HG03442 (cell line): ENCODE data around the gene NUMB.
"Not testable (repeated sequence)": the region's sequence is repeated elsewhere in the genome, so short reads cannot be mapped to it uniquely, and the experiment has no call there.

Experiments
- ATAC-seq: cut with Tn5 transposase; IDR thresholded peaks from one replicate; pipeline ENCODE4 v1.9.1; 2021; ENCODE audit warnings: mild to moderate bottlenecking, moderate library complexity; ENCODE audit not compliant: unreplicated experiment

NUMB gene

DNA sequence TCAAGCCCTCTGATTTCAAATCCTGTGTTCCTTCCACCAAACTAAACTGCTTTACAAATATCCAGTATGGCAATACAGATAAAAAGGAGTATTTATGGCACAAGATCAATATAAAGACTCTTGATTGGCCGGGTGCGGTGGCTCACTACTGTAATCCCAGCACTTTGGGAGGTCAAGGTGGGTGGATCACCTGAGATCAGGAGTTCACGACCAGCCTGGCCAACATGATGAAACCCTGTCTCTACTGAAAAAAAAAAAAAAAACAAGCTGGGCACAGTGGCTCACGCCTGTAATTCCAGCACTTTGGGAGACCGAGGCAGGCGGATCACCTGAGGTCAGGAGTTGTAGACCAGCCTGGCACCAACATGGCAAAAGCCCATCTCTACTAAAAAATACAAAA is 35.3 kb downstream of the NUMB start:
- not testable (repeated sequence) for ATAC-seq

DNA sequence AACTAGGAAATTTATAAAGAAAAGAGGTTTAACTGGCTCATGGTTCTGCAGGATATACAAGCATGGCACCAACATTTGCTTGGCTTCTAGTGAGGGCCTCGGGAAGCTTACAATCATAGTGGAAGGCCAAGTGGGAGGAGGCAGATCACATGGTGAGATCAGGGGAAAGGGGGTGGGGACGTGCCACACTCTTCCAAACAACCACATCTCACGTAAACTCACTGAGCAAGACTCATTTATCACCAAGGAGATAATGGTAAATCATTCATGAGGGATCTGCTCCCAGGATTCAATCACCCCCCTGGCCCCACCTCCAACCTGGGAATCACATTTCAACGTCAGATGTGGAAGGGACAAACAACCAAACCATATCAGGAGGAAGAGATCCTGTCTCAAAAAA is 35.8 kb downstream of the NUMB start:
- no peak for ATAC-seq

DNA sequence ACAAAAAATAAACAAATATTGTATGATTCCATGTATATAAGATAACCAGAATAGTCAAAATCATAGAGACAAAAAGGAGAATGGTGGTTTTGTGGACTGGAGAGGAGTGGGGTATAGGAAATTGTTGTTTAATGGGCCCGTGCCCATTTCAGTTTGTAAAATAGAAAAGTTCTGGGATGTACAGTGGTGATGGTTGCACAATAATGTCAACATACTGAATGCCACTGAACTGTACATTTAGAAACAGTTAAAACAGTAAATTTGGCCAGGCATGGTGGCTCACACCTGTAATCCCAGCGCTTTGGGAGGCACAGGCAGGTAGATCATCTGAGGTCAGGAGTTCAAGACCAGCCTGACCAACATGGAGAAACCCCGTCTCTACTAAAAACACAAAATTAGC is 40.1 kb downstream of the NUMB start:
- ATAC-seq: no peak

DNA sequence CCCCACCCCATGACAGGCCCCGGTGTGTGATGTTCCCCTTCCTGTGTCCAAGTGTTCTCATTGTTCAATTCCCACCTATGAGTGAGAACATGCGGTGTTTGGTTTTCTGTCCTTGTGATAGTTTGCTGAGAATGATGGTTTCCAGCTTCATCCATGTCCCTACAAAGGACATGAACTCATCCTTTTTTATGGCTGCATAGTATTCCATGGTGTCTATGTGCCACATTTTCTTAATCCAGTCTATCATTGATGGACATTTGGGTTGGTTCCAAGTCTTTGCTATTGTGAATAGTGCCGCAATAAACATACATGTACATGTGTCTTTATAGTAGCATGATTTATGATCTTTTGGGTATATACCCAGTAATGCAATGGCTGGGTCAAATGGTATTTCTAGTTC is 52.1 kb downstream of the NUMB start:
- ATAC-seq: not testable (repeated sequence)

DNA sequence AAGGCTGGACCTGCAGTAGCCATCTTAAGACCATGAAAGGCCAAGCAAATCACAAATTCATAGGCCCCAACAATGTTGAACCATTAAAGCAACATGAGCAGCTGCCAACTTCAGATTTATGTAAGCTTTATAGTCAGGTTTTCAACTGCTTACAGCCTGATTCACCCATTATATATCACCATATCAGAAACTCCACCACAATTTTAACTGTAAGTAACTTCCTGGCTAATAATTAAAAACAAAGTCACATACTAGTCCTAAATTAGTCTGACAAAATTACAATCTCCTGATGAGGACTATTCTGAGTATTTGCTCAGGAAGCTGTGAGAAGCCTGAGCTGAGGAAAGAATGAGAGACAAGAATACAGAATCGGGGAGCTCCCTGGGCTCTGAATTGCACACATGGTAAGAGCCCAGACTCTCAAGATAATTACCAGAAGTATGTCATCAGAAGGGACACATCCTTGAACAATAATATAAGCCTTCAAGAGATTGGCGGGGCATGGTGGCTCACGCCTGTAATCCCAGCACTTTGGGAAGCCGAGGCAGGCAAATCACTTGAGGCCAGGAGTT is 55.1 kb downstream of the NUMB start:
- no peak for ATAC-seq

DNA sequence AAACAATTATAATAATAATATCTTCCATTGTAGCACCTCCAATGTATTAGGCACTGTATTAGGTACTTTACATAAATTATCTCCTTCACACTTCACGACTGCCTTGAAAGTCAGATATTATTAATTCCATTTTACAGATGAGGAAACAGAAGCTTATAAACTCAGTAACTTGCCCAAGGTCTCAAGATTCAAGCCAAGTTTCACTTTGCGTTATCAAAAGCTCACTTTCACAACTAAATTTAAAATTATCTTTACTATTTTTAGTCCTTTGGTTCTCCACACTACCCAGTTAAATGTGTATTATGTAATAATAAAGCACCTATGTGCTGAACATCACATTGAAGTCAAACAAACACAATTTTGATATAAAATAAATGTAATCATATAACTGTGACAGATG is 55.8 kb downstream of the NUMB start:
- ATAC-seq: no peak

DNA sequence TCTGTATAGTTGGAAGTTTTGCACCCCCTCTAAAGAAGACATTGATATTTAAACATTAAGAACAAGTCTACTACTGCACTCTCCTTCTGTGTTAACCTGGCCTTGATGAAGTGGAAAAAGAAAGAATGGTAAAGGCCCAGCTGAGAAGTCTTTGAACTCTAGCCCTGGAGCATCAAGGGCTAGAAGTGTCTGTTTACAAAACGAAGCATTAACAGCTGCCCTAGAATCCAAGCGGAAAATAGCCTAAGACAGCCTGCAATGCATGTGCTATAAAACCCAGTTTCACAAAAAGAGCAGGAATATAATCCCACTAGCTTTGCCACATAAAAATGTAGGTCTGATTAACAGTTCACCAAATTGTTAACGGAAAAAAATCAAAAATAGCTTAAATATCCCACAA is 60.5 kb downstream of the NUMB start:
- no peak for ATAC-seq

DNA sequence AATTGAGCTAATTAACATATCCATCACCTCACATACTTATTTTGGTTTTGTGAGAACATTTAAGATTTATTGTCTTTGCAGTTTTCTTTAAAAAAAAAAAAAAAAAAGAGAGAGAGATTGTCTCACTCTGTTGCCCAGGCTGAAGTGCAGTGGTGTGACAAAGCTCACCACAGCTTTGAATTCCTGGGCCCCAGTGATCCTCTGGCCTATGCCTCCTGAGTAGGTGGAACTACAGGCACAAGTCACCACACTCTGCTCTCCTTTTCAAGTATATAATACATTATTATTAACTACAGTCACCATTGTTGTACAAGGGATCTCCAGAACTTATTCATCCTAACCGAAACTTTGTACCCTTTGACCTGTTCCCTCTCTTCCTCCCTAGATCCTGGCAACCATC is 64.0 kb downstream of the NUMB start:
- ATAC-seq: no peak

DNA sequence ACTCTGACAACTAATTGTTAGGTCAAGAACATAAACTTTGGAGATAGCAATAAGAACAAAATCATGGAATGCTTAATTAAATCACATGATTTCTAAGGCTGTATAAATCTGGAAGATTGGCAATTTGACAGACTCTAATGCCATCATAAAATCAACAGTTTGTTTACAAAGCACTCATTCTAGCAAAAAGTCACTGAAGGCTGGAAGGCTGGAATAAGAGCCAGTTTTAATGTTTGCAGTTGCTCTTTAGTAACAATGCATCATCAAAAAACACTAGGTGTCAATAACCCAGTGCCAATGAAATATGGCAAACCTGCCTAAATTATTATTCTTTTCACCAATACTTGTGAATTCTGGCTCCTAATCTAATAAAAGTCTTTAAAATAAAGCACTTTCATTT is 65.0 kb downstream of the NUMB start:
- no peak for ATAC-seq

DNA sequence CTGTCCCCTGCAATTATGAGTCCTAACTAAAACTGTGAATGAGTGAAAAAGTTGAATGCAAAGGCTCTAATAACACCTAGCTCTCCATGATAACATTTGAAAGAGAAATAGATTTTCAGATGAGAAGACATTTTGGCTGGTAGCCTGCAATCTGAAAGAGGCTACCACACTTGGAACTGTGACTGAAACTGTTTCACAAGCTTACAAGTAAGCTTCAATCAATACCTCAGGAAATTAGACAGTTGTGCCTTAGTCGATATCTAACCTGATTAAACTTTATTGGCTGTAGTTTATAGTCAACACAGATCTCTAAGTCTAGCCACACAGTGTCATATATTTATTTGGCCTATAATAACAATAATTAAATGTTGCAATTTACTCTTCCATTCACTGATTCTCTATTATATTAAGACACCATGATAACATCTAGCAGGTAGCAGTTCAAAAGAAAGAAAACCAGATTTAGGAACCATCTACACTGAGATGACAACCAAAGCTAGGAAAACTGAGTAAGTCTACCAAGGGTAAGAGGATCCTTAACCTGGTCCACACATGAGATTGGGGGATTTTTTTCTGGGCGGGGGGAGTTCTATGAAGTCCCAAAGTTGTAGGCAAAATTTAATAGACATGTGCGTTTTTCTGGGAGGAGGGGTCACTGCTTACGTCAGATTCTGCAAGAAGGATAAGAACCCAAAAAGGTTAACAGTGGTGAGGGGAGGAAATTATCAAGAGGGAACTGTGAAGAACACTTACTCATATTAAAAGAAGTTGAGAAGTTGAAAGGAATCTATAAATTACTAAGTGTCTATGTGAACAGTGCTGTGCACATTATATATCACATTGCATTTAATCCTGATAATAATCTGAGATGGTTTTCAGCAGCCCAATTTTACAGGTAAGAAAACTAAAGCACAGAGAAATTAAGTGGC is 65.8 kb downstream of the NUMB start:
- ATAC-seq: no peak

DNA sequence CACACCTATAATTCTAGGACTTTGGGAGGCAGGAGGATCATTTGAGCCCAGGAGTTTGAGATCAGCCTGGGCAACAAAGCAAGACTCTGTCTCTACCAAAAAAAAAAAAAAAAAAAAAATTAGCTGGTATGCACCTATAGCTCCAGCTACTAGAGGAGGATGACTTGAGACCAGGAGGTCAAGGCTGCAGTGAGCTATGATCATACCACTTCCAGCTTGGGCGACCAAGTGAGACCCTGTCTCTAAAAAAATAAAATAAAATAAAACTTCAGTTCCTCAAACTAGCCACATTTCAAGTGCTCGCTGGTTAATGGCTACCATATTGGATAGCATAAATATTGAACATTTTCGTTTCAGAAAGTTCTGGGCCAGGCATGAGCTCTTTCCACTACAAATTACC is 70.5 kb downstream of the NUMB start:
- ATAC-seq: not testable (repeated sequence)

DNA sequence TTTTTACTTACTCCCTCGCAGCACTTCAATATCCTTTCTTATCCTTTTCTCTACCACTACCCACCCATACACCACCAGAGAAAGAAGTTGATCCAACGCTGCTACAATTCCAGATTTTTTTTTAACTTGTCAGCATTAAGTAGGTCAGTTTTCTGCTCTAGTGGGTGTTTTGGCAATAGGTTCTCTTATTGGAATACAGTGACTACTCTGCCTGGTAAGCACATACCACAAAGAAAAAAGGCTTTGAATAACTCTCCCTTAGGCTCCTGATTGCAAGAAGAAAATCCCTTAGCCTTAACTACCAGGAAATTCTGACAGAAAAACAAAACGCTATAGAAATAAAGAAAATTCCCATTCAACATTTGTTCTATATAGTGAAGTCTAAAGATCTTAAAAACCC is 72.0 kb downstream of the NUMB start:
- ATAC-seq: no peak

DNA sequence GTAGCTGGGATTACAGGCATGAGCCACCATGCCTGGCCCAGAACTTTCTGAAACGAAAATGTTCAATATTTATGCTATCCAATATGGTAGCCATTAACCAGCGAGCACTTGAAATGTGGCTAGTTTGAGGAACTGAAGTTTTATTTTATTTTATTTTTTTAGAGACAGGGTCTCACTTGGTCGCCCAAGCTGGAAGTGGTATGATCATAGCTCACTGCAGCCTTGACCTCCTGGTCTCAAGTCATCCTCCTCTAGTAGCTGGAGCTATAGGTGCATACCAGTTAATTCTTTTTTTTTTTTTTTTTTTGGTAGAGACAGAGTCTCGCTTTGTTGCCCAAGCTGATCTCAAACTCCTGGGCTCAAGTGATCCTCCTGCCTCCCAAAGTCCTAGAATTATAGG is 73.3 kb downstream of the NUMB start:
- ATAC-seq: not testable (repeated sequence)

DNA sequence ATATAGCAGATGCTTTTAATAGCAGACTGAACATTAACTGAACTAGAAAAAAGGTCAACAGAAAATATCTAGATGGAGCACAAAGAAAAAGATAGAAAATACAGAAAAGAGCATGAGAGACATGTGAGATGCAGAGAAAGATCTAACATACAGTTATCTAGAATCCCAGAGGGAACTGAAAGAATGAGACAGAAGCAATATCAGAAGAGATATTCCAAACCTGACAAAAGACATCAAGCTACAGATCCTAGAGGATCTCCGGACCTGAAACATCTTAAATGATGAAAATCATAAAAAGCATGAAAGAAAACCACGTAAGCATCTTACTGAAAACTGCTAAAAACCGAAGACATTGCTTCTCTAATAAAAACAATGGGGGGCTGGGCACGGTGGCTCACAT is 75.0 kb downstream of the NUMB start:
- no peak for ATAC-seq

DNA sequence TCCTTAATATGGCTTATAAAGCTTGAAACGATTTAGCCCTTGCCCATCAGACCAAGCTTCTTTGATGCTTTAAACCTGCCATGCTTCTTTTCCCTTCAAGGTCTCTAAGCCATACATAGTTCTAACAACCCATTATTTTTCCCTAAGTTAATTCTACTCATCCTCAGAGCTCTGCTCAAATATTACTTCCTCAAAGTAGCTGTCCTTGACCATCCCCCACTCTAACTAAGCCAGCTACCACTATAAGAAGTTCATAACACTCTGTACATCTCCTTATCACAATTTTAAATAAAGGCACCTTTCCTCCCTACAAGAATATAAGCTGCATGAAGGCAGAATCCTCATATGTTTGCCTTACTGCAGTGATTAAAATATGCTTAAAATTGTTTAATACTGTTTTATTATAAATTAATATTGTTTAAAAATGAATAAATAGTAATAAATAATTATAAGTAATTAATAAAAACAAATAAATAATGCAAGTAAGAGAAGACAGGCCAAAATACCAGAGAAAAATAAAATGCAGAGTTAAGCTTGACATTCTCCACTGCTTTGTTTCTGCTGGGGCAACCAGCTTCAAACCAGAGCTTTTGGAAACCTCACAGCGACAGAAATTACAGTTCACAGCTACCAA is 76.8 kb downstream of the NUMB start:
- ATAC-seq: no peak

DNA sequence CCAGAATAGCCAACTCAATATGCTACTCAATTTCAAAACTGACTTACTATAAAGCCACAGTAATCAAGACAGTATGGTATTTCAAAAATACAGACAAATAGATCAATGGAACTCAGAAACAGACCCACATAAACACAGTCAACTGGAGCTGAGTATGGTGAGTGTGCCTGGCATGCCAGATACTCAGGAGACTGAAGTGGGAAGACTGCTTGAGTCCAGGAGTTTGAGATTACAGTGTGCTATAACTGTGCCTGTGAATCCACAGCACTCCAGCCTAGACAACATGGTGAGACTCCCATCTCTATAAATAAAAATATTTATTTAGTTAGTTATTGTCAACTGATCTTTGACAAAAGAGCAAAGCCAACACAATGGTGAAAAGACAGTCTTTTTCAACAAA is 81.8 kb downstream of the NUMB start:
- ATAC-seq: no peak

DNA sequence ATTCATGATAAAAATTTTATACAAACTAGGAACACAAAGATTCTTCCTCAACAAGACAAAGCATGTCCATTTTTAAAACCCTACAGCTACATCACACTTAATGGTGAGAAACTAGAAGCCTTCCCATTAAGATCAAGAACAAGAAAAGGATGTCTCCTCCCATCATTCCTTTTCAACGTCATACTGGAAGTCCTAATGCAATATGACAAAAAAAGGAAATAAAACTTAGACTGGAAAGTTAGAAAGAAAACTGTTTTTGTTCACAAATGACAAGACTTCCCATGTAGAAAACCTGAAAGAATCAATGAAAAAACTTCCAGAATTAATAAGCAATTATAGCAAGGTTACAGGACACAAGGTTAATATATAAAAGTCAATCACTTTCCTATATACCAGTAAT is 82.5 kb downstream of the NUMB start:
- ATAC-seq: no peak

DNA sequence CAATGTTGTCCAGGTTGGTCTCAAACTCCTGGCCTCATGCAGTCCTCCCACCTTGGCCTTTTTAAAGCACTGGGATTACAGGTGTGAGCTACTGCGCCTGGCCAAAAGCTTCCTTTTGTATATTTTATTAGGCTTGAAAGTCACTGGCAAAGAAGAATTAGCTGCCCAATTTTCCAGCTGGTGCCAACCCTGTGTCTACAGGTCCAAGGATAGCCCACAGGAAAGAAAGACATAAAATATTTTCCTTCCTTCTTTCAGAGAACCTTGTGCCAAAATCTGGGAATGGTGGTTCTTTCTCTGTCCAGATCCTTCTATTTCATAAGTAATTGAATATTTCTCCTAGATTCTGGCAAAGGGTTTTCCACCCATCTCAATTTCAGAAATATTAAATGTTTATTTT is 84.1 kb downstream of the NUMB start:
- no peak for ATAC-seq

DNA sequence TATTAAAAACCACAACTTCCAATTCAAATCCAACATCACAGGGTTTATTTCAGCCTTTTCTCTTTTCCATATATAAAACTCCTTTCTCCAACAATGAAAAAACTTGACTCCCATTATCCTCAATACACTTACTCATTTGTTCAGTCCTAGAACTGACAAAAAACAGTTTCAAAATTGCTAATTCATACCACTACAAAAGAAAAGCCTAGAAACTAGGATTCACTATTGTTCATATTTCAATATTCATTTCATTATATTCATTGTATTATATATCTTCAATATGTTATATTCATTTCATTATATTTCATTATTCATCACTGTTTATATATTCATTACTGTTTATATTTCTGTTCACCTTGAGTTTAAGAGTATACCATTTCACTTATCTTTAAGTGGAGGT is 85.8 kb downstream of the NUMB start:
- no peak for ATAC-seq

DNA sequence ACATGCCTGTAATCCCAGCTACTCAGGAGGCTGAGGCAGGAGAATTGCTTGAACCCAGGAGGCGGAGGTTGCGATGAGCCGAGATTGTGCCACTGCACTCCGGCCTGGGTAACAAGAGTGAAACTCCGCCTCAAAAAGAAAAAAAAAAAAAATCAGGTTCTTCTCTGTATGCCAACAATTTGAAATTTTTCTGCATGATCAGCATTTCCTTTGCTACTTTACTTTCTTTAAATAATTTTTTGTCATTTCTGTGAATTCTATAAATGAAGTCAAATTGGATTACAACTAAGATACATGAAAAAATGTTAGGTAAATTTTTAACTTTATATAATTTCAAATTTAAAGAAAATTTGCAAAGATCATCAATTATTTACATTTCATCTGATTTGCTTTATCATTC is 87.8 kb downstream of the NUMB start:
- no peak for ATAC-seq

DNA sequence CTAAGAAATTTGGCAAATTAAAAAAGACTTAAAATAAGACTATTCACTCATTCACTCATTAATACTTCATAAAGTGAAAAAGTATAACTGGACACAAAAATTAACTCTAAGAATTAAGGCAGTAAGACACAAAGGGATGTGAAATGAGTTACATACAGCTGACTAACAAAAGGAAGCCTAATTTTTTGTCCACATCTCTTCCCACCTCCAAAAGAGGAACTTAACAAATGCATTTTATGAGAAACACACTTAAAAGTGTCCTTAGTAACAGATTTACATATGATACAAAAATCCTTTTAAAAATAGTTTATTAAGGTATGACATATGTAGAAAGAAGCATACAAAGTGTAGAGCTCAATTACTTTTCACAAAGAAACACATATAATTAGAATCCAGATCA is 88.9 kb downstream of the NUMB start:
- ATAC-seq: no peak

DNA sequence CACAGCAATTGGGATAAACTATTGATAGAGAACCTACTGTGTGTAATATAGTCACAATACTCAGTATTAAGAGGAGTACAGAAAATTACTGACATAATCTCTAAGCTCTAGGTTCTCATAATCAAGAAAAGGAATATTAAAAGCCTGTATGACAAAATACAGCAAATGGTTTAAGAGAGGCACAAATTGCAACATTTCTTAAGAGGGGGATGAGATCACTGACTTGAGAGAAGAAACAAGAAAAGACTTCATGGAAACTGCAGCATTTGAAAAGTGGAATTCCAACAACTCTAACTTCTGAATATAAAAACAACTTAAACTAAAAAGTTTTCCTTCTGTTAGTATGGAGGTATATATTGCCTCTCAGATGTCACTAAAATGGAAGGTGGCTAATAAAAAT is 89.7 kb downstream of the NUMB start:
- ATAC-seq: no peak
